CD4-positive, CD25-positive, alpha-beta regulatory T cell (primary cell): ENCODE data around the gene DUS1L. TPM values are rescaled to one million over a fixed set of nuclear protein-coding genes. Genes with fewer than 3 reads are reported as not detected.

ENCODE experiments used
- ATAC-seq, 2 donors: fragments of 150-1000 bp; cut with Tn5 transposase; one replicate each; pipeline ENCODE4 v1.10.0; 2021; ENCODE audit warnings: low read depth in 2 of 2, moderate number of reproducible peaks in 2 of 2, moderate library complexity in 1 of 2
- DNase-seq, 3 donors: peaks; one replicate each; pipeline versions ENCODE4 v3.0.0 to v3.0.0-alpha.2; 2012 to 2022; ENCODE audit warnings: mixed read lengths in 1 of 3
- H3K27ac ChIP-seq: one replicate; pipeline ENCODE4 v1.7.0; 2013; ENCODE audit warnings: mild to moderate bottlenecking, low read length; ENCODE audit not compliant: insufficient read depth, poor library complexity, severe bottlenecking
- H3K27me3 ChIP-seq: one replicate; pipeline ENCODE4 v1.7.0; 2013; ENCODE audit warnings: low read length; ENCODE audit not compliant: control insufficient read depth, insufficient read depth
- H3K36me3 ChIP-seq: one replicate; pipeline ENCODE4 v1.7.0; 2013; ENCODE audit warnings: mild to moderate bottlenecking, low read length, moderate library complexity; ENCODE audit not compliant: control insufficient read depth, insufficient read depth
- H3K4me1 ChIP-seq: 2 replicates; pipeline ENCODE4 v1.7.0; 2013; ENCODE audit warnings: mild to moderate bottlenecking, low read length; ENCODE audit not compliant: insufficient read depth, control insufficient read depth, poor library complexity, severe bottlenecking
- H3K4me3 ChIP-seq: one replicate; pipeline ENCODE4 v1.7.0; 2013; ENCODE audit warnings: low read depth, mild to moderate bottlenecking, low read length, moderate library complexity
- H3K9me3 ChIP-seq, 2 experiments: 1 replicate in 1 of 2; 2 replicates in 1 of 2; pipeline ENCODE4 v1.7.0; 2013; ENCODE audit warnings: low read length in 2 of 2, mild to moderate bottlenecking in 1 of 2, moderate library complexity in 1 of 2; ENCODE audit not compliant: control insufficient read depth in 2 of 2
- H3K27ac Mint-ChIP-seq, 3 donors: one replicate each; pipeline ENCODE4 v1.8.0; 2020 to 2022; ENCODE audit warnings: mild to moderate bottlenecking in 3 of 3, mixed read lengths in 3 of 3, moderate library complexity in 2 of 3
- H3K27me3 Mint-ChIP-seq: one replicate; pipeline ENCODE4 v1.8.0; 2022; ENCODE audit warnings: mild to moderate bottlenecking, mixed read lengths
- H3K36me3 Mint-ChIP-seq: one replicate; pipeline ENCODE4 v1.8.0; 2020; ENCODE audit warnings: mixed read lengths
- H3K4me1 Mint-ChIP-seq, 4 donors: one replicate each; pipeline ENCODE4 v1.8.0; 2020 to 2022; ENCODE audit warnings: mixed read lengths in 4 of 4, mild to moderate bottlenecking in 1 of 4
- H3K4me3 Mint-ChIP-seq, 4 donors: one replicate each; pipeline ENCODE4 v1.8.0; 2020 to 2022; ENCODE audit warnings: mild to moderate bottlenecking in 4 of 4, mixed read lengths in 4 of 4, moderate library complexity in 3 of 4
- H3K9me3 Mint-ChIP-seq, 7 donors: one replicate each; pipeline ENCODE4 v1.8.0; 2020 to 2022; ENCODE audit warnings: mixed read lengths in 7 of 7, mild to moderate bottlenecking in 3 of 7, moderate library complexity in 2 of 7
- polyA plus RNA-seq, 4 donors: library from polyadenylated mRNA; unstranded; fragments of 300-500 nt; fragmentation: Illumina TruSeq; gene quantifications; one replicate each; pipeline ENCODE4 v1.2.3, GENCODE V29; 2021
- total RNA-seq: library from RNA; stranded (reverse); gene quantifications from one replicate; pipeline ENCODE4 v1.2.3, GENCODE V29; 2022

Gene DUS1L
- total and polyA plus RNA-seq, 5 donors from 2014 or later = 49.3 to 128 (median 69.5) TPM

- no peaks in the 10 kb centered on the region for H3K27me3 ChIP-seq
- H3K27ac ChIP-seq = no peak overlapping the region
- no peaks in the 10 kb centered on the region for H3K9me3 Mint-ChIP-seq
- H3K36me3 ChIP-seq = no peaks in the 10 kb centered on the region
- no peak for DNase-seq
- no peaks in the 10 kb centered on the region for H3K36me3 Mint-ChIP-seq
- no peaks in the 10 kb centered on the region for H3K27me3 Mint-ChIP-seq
- H3K4me1 ChIP-seq = no peaks in the 10 kb centered on the region
- no peak overlapping the region for H3K27ac Mint-ChIP-seq
- H3K4me1 Mint-ChIP-seq = no peaks in the 10 kb centered on the region
- no peaks in the 10 kb centered on the region for H3K9me3 ChIP-seq
- H3K4me3 Mint-ChIP-seq = no peak overlapping the region
- no peak for ATAC-seq
- H3K4me3 ChIP-seq = no peak overlapping the region
Measured at GRCh38 chr17:82008941-82009405, 56.6 kb downstream of the DUS1L start.

GRCh38 chr17:82008258-82008940 lies 57.2 kb downstream of the DUS1L start:
- Mint-ChIP-seq H3K4me3 (no peak overlapping the region), H3K9me3 (no peaks in the 10 kb centered on the region), H3K27ac (no peak overlapping the region), H3K36me3 (no peaks in the 10 kb centered on the region), H3K27me3 (no peaks in the 10 kb centered on the region), H3K4me1 (no peaks in the 10 kb centered on the region)
- H3K9me3 ChIP-seq = no peaks in the 10 kb centered on the region
- no peaks in the 10 kb centered on the region for H3K36me3 ChIP-seq
- no peak overlapping the region for H3K4me3 ChIP-seq
- DNase-seq = no peak
- H3K27me3 ChIP-seq = no peaks in the 10 kb centered on the region
- no peak overlapping the region for H3K27ac ChIP-seq
- H3K4me1 ChIP-seq = no peaks in the 10 kb centered on the region
- ATAC-seq = no peak

Other genes with a start within 250 kb of the DUS1L start
- 59.9 TPM for gene MCRIP1, start 232.5 kb downstream of the DUS1L start, total RNA-seq
- 10 to 100 TPM; 58.1 to 93.2 (median 77.1) TPM for gene MCRIP1, start 232.5 kb downstream of the DUS1L start, polyA plus RNA-seq
- gene PPP1R27, start 230.8 kb downstream of the DUS1L start, total RNA-seq = not detected
- gene PPP1R27, start 230.8 kb downstream of the DUS1L start, polyA plus RNA-seq = not detected
- gene P4HB, start 205.3 kb downstream of the DUS1L start, total RNA-seq = 231 TPM
- 100 to 1,000 TPM; 186 to 216 (median 207) TPM for gene P4HB, start 205.3 kb downstream of the DUS1L start, polyA plus RNA-seq
- 578 TPM for gene ARHGDIA, start 194.5 kb downstream of the DUS1L start, total RNA-seq
- gene ARHGDIA, start 194.5 kb downstream of the DUS1L start, polyA plus RNA-seq = 100 to 1,000 TPM in 2 of 4 donors, 10 to 100 TPM in 2; 91.4 to 141 (median 99.4) TPM
- gene ALYREF, start 174.2 kb downstream of the DUS1L start, total RNA-seq = 90.9 TPM
- gene ALYREF, start 174.2 kb downstream of the DUS1L start, polyA plus RNA-seq = 10 to 100 TPM; 24.8 to 57.6 (median 39.6) TPM
- 44.4 TPM for gene ANAPC11, start 174.1 kb downstream of the DUS1L start, total RNA-seq
- gene ANAPC11, start 174.1 kb downstream of the DUS1L start, polyA plus RNA-seq = 100 to 1,000 TPM; 262 to 331 (median 290) TPM
- gene NPB, start 163.6 kb downstream of the DUS1L start, total RNA-seq = not detected
- gene NPB, start 163.6 kb downstream of the DUS1L start, polyA plus RNA-seq = under 1 TPM in 1 of 4 donors, not detected in 3; 0.10 TPM
- 28.6 TPM for gene PCYT2, start 154.4 kb downstream of the DUS1L start, total RNA-seq
- 10 to 100 TPM; 25.6 to 30.9 (median 26.8) TPM for gene PCYT2, start 154.4 kb downstream of the DUS1L start, polyA plus RNA-seq
- gene SIRT7, start 147.6 kb downstream of the DUS1L start, total RNA-seq = 78.1 TPM
- gene SIRT7, start 147.6 kb downstream of the DUS1L start, polyA plus RNA-seq = 10 to 100 TPM; 35.9 to 43.8 (median 41.7) TPM
- 14.3 TPM for gene MAFG, start 138.1 kb downstream of the DUS1L start, total RNA-seq
- gene MAFG, start 138.1 kb downstream of the DUS1L start, polyA plus RNA-seq = 1 to 10 TPM; 2.2 to 3.0 (median 2.6) TPM
- gene PYCR1, start 128.5 kb downstream of the DUS1L start, total RNA-seq = 1.1 TPM
- gene PYCR1, start 128.5 kb downstream of the DUS1L start, polyA plus RNA-seq = 1 to 10 TPM in 2 of 4 donors, under 1 TPM in 2; 0.54 to 2.2 (median 1.1) TPM
- gene MYADML2, start 118.6 kb downstream of the DUS1L start, total RNA-seq = not detected
- not detected for gene MYADML2, start 118.6 kb downstream of the DUS1L start, polyA plus RNA-seq
- gene NOTUM, start 104.6 kb downstream of the DUS1L start, total RNA-seq = not detected
- under 1 TPM in 2 of 4 donors, not detected in 2; 0.09 to 0.17 TPM for gene NOTUM, start 104.6 kb downstream of the DUS1L start, polyA plus RNA-seq
- gene ASPSCR1, start 88.2 kb downstream of the DUS1L start, total RNA-seq = 41.4 TPM
- 10 to 100 TPM; 25.2 to 29.4 (median 28.2) TPM for gene ASPSCR1, start 88.2 kb downstream of the DUS1L start, polyA plus RNA-seq
- gene CENPX, start 42.9 kb downstream of the DUS1L start, total RNA-seq = 31.4 TPM
- 10 to 100 TPM; 43.8 to 66.4 (median 65.0) TPM for gene CENPX, start 42.9 kb downstream of the DUS1L start, polyA plus RNA-seq
- gene LRRC45, start 42.5 kb downstream of the DUS1L start, total RNA-seq = 16.6 TPM
- gene LRRC45, start 42.5 kb downstream of the DUS1L start, polyA plus RNA-seq = 1 to 10 TPM; 3.9 to 7.7 (median 6.0) TPM
- gene RAC3, start 34.1 kb downstream of the DUS1L start, total RNA-seq = 3.6 TPM
- under 1 TPM in 1 of 4 donors, not detected in 3; 0.26 TPM for gene RAC3, start 34.1 kb downstream of the DUS1L start, polyA plus RNA-seq
- gene DCXR, start 28.1 kb downstream of the DUS1L start, total RNA-seq = 96.9 TPM
- gene DCXR, start 28.1 kb downstream of the DUS1L start, polyA plus RNA-seq = 100 to 1,000 TPM; 125 to 150 (median 131) TPM
- gene RFNG, start 14.0 kb downstream of the DUS1L start, total RNA-seq = 35.1 TPM
- 1 to 10 TPM; 3.2 to 5.6 (median 4.4) TPM for gene RFNG, start 14.0 kb downstream of the DUS1L start, polyA plus RNA-seq
- gene GPS1, start 13.9 kb downstream of the DUS1L start, total RNA-seq = 87.5 TPM
- 100 to 1,000 TPM; 128 to 170 (median 162) TPM for gene GPS1, start 13.9 kb downstream of the DUS1L start, polyA plus RNA-seq
- gene FASN, start 32.4 kb upstream of the DUS1L start, total RNA-seq = 153 TPM
- gene FASN, start 32.4 kb upstream of the DUS1L start, polyA plus RNA-seq = under 1 TPM; 0.23 to 0.93 (median 0.59) TPM
- gene CCDC57, start 147.0 kb upstream of the DUS1L start, total RNA-seq = 76.6 TPM
- 10 to 100 TPM; 27.7 to 38.9 (median 33.7) TPM for gene CCDC57, start 147.0 kb upstream of the DUS1L start, polyA plus RNA-seq
- gene SLC16A3, start 163.2 kb upstream of the DUS1L start, total RNA-seq = 52.5 TPM
- 1 to 10 TPM; 1.5 to 3.3 (median 2.2) TPM for gene SLC16A3, start 163.2 kb upstream of the DUS1L start, polyA plus RNA-seq
- gene CSNK1D, start 207.9 kb upstream of the DUS1L start, total RNA-seq = 333 TPM
- 10 to 100 TPM; 41.2 to 50.3 (median 48.6) TPM for gene CSNK1D, start 207.9 kb upstream of the DUS1L start, polyA plus RNA-seq